H1 (cell line): ENCODE results near the gene OR5K2. TPM values are rescaled to one million over a fixed set of nuclear protein-coding genes. Genes with fewer than 3 reads are reported as not detected.

Experiments
- CTCF ChIA-PET: fragments of 300-600 bp; sonication (Branson Sonifier 250); formaldehyde crosslinking; loops from one replicate; lab custom pipeline; 2021; ENCODE audit not compliant: partially characterized antibody; lab: Charles Lee
- POLR2A ChIA-PET: fragments of 300-600 bp; sonication (Branson Sonifier 250); formaldehyde crosslinking; loops from one replicate; lab custom pipeline; 2021; ENCODE audit warnings: inconsistent platforms; ENCODE audit not compliant: partially characterized antibody; lab: Charles Lee
- DNase-seq, 2 experiments: peaks; one replicate each; pipeline versions ENCODE4 v3.0.0 to v3.0.0-alpha.2; 2010 to 2022; ENCODE audit warnings: low spot score in 2 of 2, low read depth in 1 of 2, mixed read lengths in 1 of 2
- FAIRE-seq: peaks from 2 replicates; lab custom pipeline; 2011; peaks lifted over from hg19 to GRCh38; lab: Jason Lieb, UNC
- H2AFZ ChIP-seq: 2 replicates; pipeline ENCODE4 v1.8.1; 2012; ENCODE audit warnings: low read length, inconsistent platforms
- H2AK5ac ChIP-seq: 2 replicates; pipeline ENCODE4 v1.6.1; 2013; ENCODE audit warnings: low read depth, low read length
- H2BK120ac ChIP-seq: replicated peaks from 2 replicates; pipeline ENCODE3; 2013; ENCODE audit warnings: low read depth, low read length, inconsistent platforms
- H2BK12ac ChIP-seq: 2 replicates; pipeline ENCODE4 v1.6.1; 2013; ENCODE audit warnings: low read depth, low read length
- H2BK15ac ChIP-seq: 2 replicates; pipeline ENCODE4 v1.6.1; 2013; ENCODE audit warnings: low read length
- H2BK20ac ChIP-seq: 2 replicates; pipeline ENCODE4 v1.6.1; 2013; ENCODE audit warnings: low read length
- H2BK5ac ChIP-seq: 2 replicates; pipeline ENCODE4 v1.6.1; 2013; ENCODE audit warnings: low read depth, low read length
- H3K14ac ChIP-seq: 2 replicates; pipeline ENCODE4 v1.6.1; 2013; ENCODE audit warnings: inconsistent platforms; ENCODE audit not compliant: insufficient read length
- H3K18ac ChIP-seq: 2 replicates; pipeline ENCODE4 v1.6.1; 2013; ENCODE audit warnings: low read length; ENCODE audit errors: extremely low read depth
- H3K23ac ChIP-seq: 2 replicates; pipeline ENCODE4 v1.6.1; 2013; ENCODE audit warnings: inconsistent platforms; ENCODE audit not compliant: insufficient read length
- H3K23me2 ChIP-seq: 2 replicates; pipeline ENCODE4 v1.6.1; 2013; ENCODE audit warnings: low read depth, low read length
- H3K27ac ChIP-seq: 2 replicates; pipeline ENCODE4 v1.6.1; 2011; ENCODE audit warnings: low read depth, low read length, inconsistent platforms
- H3K27me3 ChIP-seq, 4 experiments: replicated peaks in 1 of 4; 1 replicate in 1 of 4; 2 replicates in 3 of 4; pipeline versions ENCODE4 v1.6.1 to v1.8.1; 2011 to 2013; ENCODE audit warnings: low read length in 3 of 4, mild to moderate bottlenecking in 3 of 4, inconsistent platforms in 2 of 4, mixed read lengths in 2 of 4, moderate library complexity in 1 of 4; ENCODE audit not compliant: control insufficient read depth in 3 of 4, insufficient read depth in 3 of 4; ENCODE audit errors: extremely low read depth in 1 of 4
- H3K36me3 ChIP-seq, 4 experiments: 2 replicates each; pipeline versions ENCODE4 v1.6.1 to v1.8.1; 2011 to 2013; ENCODE audit warnings: mild to moderate bottlenecking in 4 of 4, low read length in 3 of 4, moderate library complexity in 2 of 4, control low read depth in 1 of 4, inconsistent platforms in 1 of 4; ENCODE audit not compliant: insufficient read depth in 4 of 4, control insufficient read depth in 2 of 4
- H3K4ac ChIP-seq: replicated peaks from 2 replicates; pipeline ENCODE3; 2013; ENCODE audit warnings: low read length, low read depth, mixed read lengths, inconsistent platforms; ENCODE audit not compliant: insufficient read length
- H3K4me1 ChIP-seq, 4 experiments: replicated peaks in 1 of 4; 1 replicate in 1 of 4; 2 replicates in 3 of 4; pipeline versions ENCODE4 v1.6.1 to v1.8.1; 2011 to 2013; ENCODE audit warnings: low read length in 3 of 4, inconsistent platforms in 2 of 4, mixed read lengths in 1 of 4; ENCODE audit not compliant: insufficient read depth in 4 of 4, control insufficient read depth in 3 of 4
- H3K4me2 ChIP-seq, 2 experiments: 2 replicates each; pipeline versions ENCODE4 v1.6.1 to v1.8.1; 2011 to 2013; ENCODE audit warnings: low read depth in 2 of 2, low read length in 2 of 2, control low read depth in 1 of 2, inconsistent platforms in 1 of 2, mild to moderate bottlenecking in 1 of 2; ENCODE audit not compliant: insufficient read depth in 1 of 2
- H3K4me3 ChIP-seq, 4 experiments: fragments of 200-600, 300-600 bp in 1 of 4; sonication (generic), shearing (Covaris generic), sonication (Bioruptor Twin) in 1 of 4; 2 replicates each; pipeline versions ENCODE4 v1.5.1 to v1.8.1; 2011 to 2016; ENCODE audit warnings: low read length in 4 of 4, low read depth in 3 of 4, control low read depth in 2 of 4, inconsistent platforms in 2 of 4, mild to moderate bottlenecking in 2 of 4, mixed read lengths in 1 of 4, moderate library complexity in 1 of 4; ENCODE audit not compliant: insufficient read depth in 2 of 4; ENCODE audit errors: extremely low read depth in 1 of 4
- H3K56ac ChIP-seq: replicated peaks from 2 replicates; pipeline ENCODE3; 2013; ENCODE audit warnings: low read depth, mild to moderate bottlenecking, mixed read lengths, low read length, inconsistent platforms; ENCODE audit not compliant: insufficient read length
- H3K79me1 ChIP-seq: 2 replicates; pipeline ENCODE4 v1.6.1; 2013; ENCODE audit warnings: low read depth, low read length, control low read depth
- H3K79me2 ChIP-seq, 2 experiments: 2 replicates each; pipeline versions ENCODE4 v1.6.1 to v1.8.1; 2012 to 2013; ENCODE audit warnings: low read length in 2 of 2, mild to moderate bottlenecking in 2 of 2, inconsistent platforms in 1 of 2; ENCODE audit not compliant: insufficient read depth in 2 of 2, control insufficient read depth in 1 of 2
- H3K9ac ChIP-seq, 4 experiments: replicated peaks in 1 of 4; 1 replicate in 1 of 4; 2 replicates in 3 of 4; pipeline versions ENCODE4 v1.6.1 to v1.8.1; 2011 to 2013; ENCODE audit warnings: low read depth in 3 of 4, low read length in 3 of 4, control low read depth in 2 of 4, mild to moderate bottlenecking in 2 of 4, moderate library complexity in 2 of 4, inconsistent platforms in 1 of 4; ENCODE audit errors: extremely low read depth in 1 of 4
- H3K9me3 ChIP-seq, 2 experiments: 2 replicates each; pipeline versions ENCODE4 v1.6.1 to v1.8.1; 2012 to 2013; ENCODE audit warnings: mild to moderate bottlenecking in 2 of 2, moderate library complexity in 2 of 2, control low read depth in 1 of 2, inconsistent platforms in 1 of 2, low read depth in 1 of 2, low read length in 1 of 2, mixed read lengths in 1 of 2; ENCODE audit not compliant: insufficient read depth in 2 of 2
- H4K20me1 ChIP-seq, 2 experiments: replicated peaks in 1 of 2; 2 replicates each; pipeline versions ENCODE3 to v1.8.1; 2011 to 2013; ENCODE audit warnings: inconsistent platforms in 2 of 2, low read length in 2 of 2, mild to moderate bottlenecking in 1 of 2; ENCODE audit not compliant: insufficient read depth in 2 of 2, control insufficient read depth in 1 of 2
- H4K5ac ChIP-seq: 2 replicates; pipeline ENCODE4 v1.6.1; 2013; ENCODE audit warnings: low read length, low read depth, mixed read lengths, inconsistent platforms; ENCODE audit not compliant: insufficient read length
- H4K8ac ChIP-seq: 2 replicates; pipeline ENCODE4 v1.8.0; 2013; ENCODE audit warnings: mild to moderate bottlenecking, moderate library complexity, low read length, inconsistent platforms; ENCODE audit not compliant: insufficient read depth; ENCODE audit errors: extremely low read depth
- H4K91ac ChIP-seq: replicated peaks from 2 replicates; pipeline ENCODE3; 2013; ENCODE audit warnings: low read length, mixed read lengths, inconsistent platforms; ENCODE audit not compliant: insufficient read length
- GABPA ChIP-seq: IDR thresholded peaks from 2 replicates; pipeline ENCODE4 v1.6.1; 2011; ENCODE audit warnings: mild to moderate bottlenecking, low read length, moderate library complexity, borderline replicate concordance; ENCODE audit not compliant: insufficient read depth
- YY1 ChIP-seq: IDR thresholded peaks from 2 replicates; pipeline ENCODE4 v1.6.1; 2011; ENCODE audit warnings: low read depth, mild to moderate bottlenecking, low read length
- WGBS, 2 experiments: shearing (Covaris generic) in 1 of 2; methylation state at CpG; one replicate each; pipeline versions ENCODE4 v1.1.6 to v1.1.7; 2013 to 2015; ENCODE audit warnings: low lambda C conversion rate in 2 of 2, mixed read lengths in 2 of 2, inconsistent platforms in 1 of 2, low coverage in 1 of 2, missing lambda C conversion rate in 1 of 2; ENCODE audit not compliant: insufficient replicate concordance in 2 of 2, insufficient coverage in 1 of 2, insufficient read length in 1 of 2; ENCODE audit errors: extremely low coverage in 1 of 2, missing lambda C conversion rate in 1 of 2; 5-methylcytosine and 5-hydroxymethylcytosine counted together
- polyA plus RNA-seq, 7 experiments: library from polyadenylated mRNA; depleted of rRNA in 3 of 7; stranded (reverse) in 5 of 7; unstranded in 2 of 7; fragments of >200 nt in 5 of 7; fragments of 200-250 nt in 2 of 7; gene quantifications; 1 replicate in 5 of 7; 2 replicates in 1 of 7; 4 replicates in 1 of 7; pipeline versions ENCODE4 v1.2.1 to v1.2.3, GENCODE V29; 2011 to 2013; ENCODE audit warnings: missing spikeins in 2 of 7, mixed read lengths in 2 of 7
- total RNA-seq: library from RNA; stranded (reverse); fragmentation: NEBNext Ultra II Directional; extraction: Animal tissue kit (Norgen Biotek cat#: 25700); gene quantifications from 2 replicates; pipeline ENCODE4 v1.2.1, GENCODE V29; 2021

OR5K2 gene
- total and polyA plus RNA-seq, 2 of the 8 experiments (the other 6 are each of a cell fraction or from before 2014, with no cell fraction given), result not detected

- Histone ChIP-seq H3K9ac (no peak overlapping the region), H2BK12ac (no peak overlapping the region), H3K4ac (no peak overlapping the region), H2BK20ac (no peak overlapping the region), H3K79me2 (no peaks in the 10 kb centered on the region), H2BK5ac (no peak overlapping the region), H3K4me1 (no peaks in the 10 kb centered on the region), H3K23me2 (no peaks in the 10 kb centered on the region), H4K20me1 (no peaks in the 10 kb centered on the region), H2AK5ac (no peak overlapping the region), H3K4me2 (no peak overlapping the region), H3K14ac (no peak overlapping the region), H3K18ac (no peak overlapping the region), H2BK15ac (no peak overlapping the region), H3K56ac (no peak overlapping the region), H3K79me1 (no peaks in the 10 kb centered on the region), H3K27me3 (no peaks in the 10 kb centered on the region), H3K27ac (no peak overlapping the region), H3K36me3 (no peaks in the 10 kb centered on the region), H3K4me3 (no peak overlapping the region), H4K91ac (no peak overlapping the region), H2BK120ac (no peak overlapping the region), H3K23ac (no peak overlapping the region), H3K9me3 (no peaks in the 10 kb centered on the region), H4K8ac (no peak overlapping the region), H4K5ac (no peak overlapping the region), H2AFZ (no peak overlapping the region)
- no peak for TF ChIP-seq GABPA
- no peak for TF ChIP-seq YY1
- WGBS, 2 experiments, result 85 to 100% methylated on average over 1 to 2 of the region's 2 CpGs
- DNase-seq, result no peak
- no peak for FAIRE-seq
- ChIA-PET POLR2A (no interaction called here), CTCF (interaction anchor here (0.6 kb wide), 1 partner anchor 10 kb away, joined by 3 read pairs; no protein-coding TSS in a partner anchor)
Observed at GRCh38 chr3:98508582-98508981, 11.1 kb downstream of the OR5K2 start.
